GM11168 (cell line): Measurements from ENCODE around the gene COL19A1.
"Not testable (repeated sequence)": the region's sequence is repeated elsewhere in the genome, so short reads cannot be mapped to it uniquely, and the experiment has no call there.

Experiments used
- in situ Hi-C: fragments of 300-500 bp; cut with MboI; formaldehyde crosslinking; loops from one replicate; pipeline ENCODE4 v1.12.0; 2022; ENCODE audit warnings: low sequenced_read_pairs; ENCODE audit not compliant: unreplicated experiment

The COL19A1 gene

DNA sequence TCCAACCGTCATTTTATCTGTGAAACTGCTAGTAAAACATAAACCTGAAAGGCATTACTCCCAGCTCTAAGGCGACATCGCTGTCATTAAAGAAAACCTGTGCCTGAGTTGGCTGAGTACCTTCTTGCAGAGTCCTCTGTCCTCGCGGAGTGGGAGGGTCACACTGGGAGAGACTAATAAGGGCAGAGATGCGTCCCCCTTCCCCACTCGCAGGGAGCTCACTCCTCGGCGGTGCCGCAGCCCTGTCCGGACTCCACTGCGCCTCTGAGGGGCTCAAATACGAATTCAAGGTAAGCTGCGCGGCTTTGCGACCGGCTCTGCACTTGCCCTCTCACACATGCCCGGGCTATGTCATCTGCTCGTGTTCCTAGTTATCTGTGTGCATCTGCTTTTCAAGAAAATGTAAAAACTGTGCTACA is at the start of gene COL19A1:
COL19A1 (plus strand) TSS at position 206 of the 419 bp plus-strand sequence. CDS start 13,012 bp downstream, outside the sequence.
- in situ Hi-C loops = no loop called here

DNA sequence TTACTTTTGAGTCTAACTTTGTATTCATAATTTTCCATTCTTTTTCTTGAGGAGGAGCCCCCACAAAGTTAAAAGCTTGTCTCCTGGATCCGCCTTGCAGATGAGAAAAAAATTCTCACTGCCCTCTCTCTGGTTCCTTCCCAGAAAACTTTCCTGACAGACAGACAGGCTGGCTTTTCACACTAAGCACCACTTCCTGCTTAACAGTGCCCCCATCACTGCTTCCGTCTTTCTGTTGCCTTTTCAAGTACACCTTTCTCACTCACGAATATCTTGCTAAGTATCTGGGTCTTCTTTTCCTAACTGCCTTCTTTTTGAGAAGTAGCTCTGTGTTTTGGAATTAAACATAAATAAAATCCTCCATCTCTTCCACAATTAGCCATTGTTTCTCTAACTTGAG is 49.8 kb upstream of the COL19A1 start:
- in situ Hi-C loops = no loop called here

GRCh38 chr6:69817358-69817757 is 49.0 kb upstream of the COL19A1 start:
- in situ Hi-C loops = no loop called here

GRCh38 chr6:69818223-69818930 is 48.0 kb upstream of the COL19A1 start:
- in situ Hi-C loops = no loop called here

DNA sequence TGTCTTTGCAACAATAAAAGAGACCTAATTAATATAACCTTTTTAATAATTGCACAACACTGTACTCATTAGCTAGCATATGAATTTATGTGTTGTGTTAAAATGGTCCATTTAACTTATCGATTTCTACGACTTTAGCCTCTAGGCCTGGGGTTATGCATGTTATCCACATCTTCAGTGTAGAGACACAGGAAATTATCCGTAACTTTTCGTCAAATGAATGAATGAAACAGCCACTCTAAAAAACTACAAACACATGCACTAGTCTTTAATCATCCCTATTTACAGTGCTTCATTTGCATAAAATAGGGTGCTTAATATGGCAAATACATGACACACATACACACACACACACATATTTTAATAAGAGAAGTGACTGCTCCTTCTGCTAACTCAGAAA is 47.2 kb upstream of the COL19A1 start:
- in situ Hi-C loops = no loop called here

GRCh38 chr6:69820018-69820417 is 46.3 kb upstream of the COL19A1 start:
- in situ Hi-C loops = no loop called here

GRCh38 chr6:69820438-69820837 is 45.9 kb upstream of the COL19A1 start:
- in situ Hi-C loops = no loop called here

- in situ Hi-C loops = not testable (repeated sequence)
These were observed 42.0 kb upstream of the COL19A1 start for GRCh38 chr6:69824355-69824754.

GRCh38 chr6:69825904-69826303 is 40.5 kb upstream of the COL19A1 start:
- in situ Hi-C loops = no loop called here

DNA sequence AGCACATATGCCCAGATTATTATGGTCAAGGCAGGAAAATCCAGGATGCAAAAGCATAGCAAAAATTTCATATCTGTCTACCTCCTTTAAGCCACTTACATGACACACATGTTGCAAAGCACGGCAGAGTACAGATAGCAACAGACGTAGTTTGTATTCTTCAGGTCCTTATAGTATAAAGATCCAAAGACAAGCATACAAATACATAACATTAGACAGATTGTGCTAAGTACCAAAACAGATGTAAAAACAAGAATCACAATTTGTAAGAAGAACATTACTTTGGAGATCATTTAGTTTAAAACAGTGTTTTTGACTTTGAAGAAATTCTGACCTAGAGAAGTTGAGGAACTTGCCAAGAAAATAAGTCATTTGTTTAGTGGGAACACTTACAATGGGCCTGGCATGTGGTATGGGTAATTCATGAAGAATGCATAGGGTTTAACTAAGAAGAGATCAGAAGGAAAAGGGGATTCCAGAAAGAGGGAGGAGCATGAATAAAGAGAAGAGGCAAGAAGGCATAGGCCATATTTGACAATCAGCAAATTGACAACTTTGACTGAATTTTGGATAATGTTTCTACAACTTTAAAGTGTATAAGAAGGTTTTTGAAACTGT is 39.0 kb upstream of the COL19A1 start:
- in situ Hi-C loops = no loop called here

- in situ Hi-C loops = loop anchor here (10.0 kb wide), 1 partner anchor 282 kb away; no protein-coding TSS in a partner anchor
These were observed 33.8 kb upstream of the COL19A1 start for GRCh38 chr6:69832558-69832957.

- in situ Hi-C loops = loop anchor here (10.0 kb wide), 1 partner anchor 279 kb away; no protein-coding TSS in a partner anchor
These were observed 30.8 kb upstream of the COL19A1 start for GRCh38 chr6:69835414-69836179.

DNA sequence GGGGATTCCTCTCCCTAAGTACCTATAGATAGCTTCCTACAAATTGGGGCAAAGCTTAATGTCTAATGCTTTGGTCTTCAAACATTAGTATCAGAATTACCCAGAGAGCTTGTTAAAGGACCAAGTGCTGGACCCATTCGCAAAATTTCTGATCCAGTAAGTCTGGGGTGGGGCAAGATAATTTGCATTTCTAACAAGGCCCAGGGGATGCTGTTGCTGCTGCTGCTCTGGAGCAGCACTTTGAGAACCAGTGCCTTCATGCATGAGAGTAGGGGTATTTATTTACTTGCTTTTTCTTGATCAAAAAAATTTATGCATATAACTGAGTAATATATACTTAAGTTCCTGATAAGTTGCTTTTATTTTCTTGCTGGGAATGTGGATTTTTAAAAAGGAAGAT is 24.5 kb upstream of the COL19A1 start:
- in situ Hi-C loops = no loop called here

DNA sequence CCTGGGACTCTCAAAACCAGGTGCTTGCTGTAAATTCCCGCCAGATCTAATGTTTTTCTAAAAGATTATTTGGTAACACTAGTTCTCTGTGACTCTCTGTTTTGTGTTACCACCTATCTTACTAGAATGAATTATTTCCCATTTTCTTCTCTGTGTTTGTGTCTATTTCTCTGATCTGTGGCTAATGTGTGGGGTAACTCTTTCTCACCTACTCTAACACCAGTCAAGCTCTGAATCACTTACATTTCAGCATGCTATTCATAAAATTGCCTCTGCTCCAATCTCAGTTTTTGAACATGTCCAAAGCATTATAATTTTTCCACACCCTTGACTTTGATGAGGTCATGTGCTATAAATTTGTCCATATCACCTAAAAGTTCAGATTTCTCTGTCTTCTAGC is 23.2 kb upstream of the COL19A1 start:
- in situ Hi-C loops = no loop called here

- in situ Hi-C loops = no loop called here
These were observed 20.0 kb upstream of the COL19A1 start for GRCh38 chr6:69846312-69846711.

DNA sequence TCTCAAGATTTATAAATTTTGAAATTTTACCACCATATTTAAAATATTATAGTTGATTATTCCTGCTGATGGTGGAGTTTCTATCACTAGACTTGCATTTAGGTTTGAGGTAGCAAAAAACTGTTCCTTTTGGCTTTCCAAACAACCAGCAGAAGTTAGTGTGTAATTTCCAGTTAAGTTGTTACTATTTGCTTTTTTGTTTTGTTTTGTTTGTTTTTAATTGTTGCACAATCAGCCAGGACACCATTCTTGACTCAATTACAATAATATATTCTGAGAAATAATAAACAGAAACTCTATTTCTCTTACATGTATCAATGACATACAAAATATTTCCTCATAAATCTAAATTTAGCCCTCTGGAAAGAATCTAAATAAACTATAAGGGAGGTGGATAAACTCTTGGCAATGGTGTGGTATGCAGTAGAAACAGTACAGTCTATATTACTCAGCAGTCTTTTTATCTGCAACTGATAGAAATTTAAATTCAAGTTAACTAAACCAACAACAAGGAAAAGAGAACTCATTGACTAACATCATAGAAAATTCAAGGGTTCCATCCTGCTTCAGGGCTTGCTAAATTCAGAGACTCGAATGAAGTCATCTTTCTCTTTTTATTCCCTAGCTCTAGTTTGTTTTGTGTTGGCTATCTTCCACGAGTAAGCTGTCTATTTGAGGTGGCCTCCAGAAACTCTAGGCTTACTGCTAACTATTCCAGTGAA is 19.4 kb upstream of the COL19A1 start:
- in situ Hi-C loops = no loop called here

DNA sequence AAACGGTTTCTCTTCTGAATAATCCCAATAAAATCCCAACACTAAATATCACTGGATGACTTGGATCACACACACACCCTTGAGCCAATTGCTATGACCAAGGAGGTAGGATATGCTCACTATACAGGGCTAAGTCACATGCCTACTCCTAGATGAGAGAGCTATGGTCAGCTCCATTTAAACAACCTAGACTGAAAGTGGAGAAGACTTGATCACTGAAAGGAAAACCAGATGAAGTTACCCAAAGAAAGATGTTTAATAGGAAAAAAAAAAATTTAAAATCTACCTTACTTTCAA is 18.9 kb upstream of the COL19A1 start:
- in situ Hi-C loops = no loop called here

- in situ Hi-C loops = no loop called here
These were observed 17.8 kb upstream of the COL19A1 start for GRCh38 chr6:69848552-69848951.

- in situ Hi-C loops = no loop called here
These were observed 13.7 kb upstream of the COL19A1 start for GRCh38 chr6:69852706-69853105.

DNA sequence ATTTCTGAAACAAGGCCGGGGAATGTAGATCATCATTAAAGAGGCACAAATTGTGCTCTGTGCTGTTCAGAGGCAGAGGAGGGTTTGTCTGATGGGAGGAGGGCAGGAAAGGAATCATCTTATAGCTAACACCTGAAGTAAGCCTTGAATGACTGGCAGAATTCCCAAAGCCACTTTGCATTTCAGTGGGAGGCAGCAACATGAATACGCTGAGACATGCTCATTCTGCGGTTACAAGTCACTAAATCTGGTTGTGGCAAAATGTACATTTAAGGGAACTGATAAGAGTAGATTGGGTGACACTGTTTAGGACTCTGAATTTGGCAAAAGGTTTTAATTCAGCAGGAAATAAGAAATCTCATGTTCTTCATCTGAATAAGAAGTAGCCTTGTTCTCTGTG is 4.4 kb upstream of the COL19A1 start:
- in situ Hi-C loops = no loop called here

DNA sequence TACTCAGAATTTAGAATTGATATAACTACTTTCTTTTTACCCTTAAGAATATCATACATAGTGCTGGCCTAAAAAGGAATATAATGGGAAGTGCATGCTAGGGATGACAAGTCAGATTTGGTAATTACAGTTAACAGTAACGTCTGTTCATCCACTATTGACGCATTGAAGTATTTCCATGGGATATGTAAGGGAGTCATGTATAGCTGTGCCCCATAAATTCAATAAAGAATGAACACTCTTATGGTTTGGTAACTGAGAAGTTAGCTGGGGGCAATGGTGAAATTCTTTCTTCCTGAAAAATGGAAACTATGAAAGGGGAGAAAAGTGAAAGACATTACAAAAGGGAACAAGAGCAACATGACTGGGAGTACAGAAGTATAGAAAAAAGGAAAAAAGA is 2.6 kb upstream of the COL19A1 start:
- in situ Hi-C loops = no loop called here
